SK-N-SH treated with all-trans-retinoic acid at 6 μM for 48 hours (cell line): Measurements from ENCODE around the gene TEX101.

ENCODE experiments used
- ATAC-seq: fragments of 200-7000 bp; cut with Tn5 transposase; 3 replicates; pipeline ENCODE4 v1.9.1; 2020; ENCODE audit warnings: mild to moderate bottlenecking, moderate library complexity
- ARNTL ChIP-seq: fragments of 450-650 bp; formaldehyde crosslinking; IDR thresholded peaks from 2 replicates; pipeline ENCODE4 v1.5.0; 2020; ENCODE audit warnings: low read depth, mild to moderate bottlenecking, moderate library complexity, borderline replicate concordance
- BACH2 ChIP-seq: fragments of 250-450 bp; sonication (Bioruptor Pico); IDR thresholded peaks from 2 replicates; pipeline ENCODE4 v1.9.0; 2021; ENCODE audit warnings: mild to moderate bottlenecking, borderline replicate concordance
- CREB5 ChIP-seq: fragments of 250-450 bp; sonication (Bioruptor Pico); IDR thresholded peaks from 2 replicates; pipeline ENCODE4 v1.5.1; 2020; ENCODE audit warnings: low read depth, mild to moderate bottlenecking, moderate library complexity
- CSDC2 ChIP-seq: fragments of 250-450 bp; sonication (Bioruptor Pico); IDR thresholded peaks from 2 replicates; pipeline ENCODE4 v1.5.0; 2020; ENCODE audit warnings: mild to moderate bottlenecking, moderate library complexity
- ESRRG ChIP-seq: fragments of 250-450 bp; sonication (Bioruptor Pico); IDR thresholded peaks from 2 replicates; pipeline ENCODE4 v1.6.1; 2021; ENCODE audit warnings: mild to moderate bottlenecking
- GLIS3 ChIP-seq: fragments of 250-450 bp; sonication (Bioruptor Pico); IDR thresholded peaks from 2 replicates; pipeline ENCODE4 v1.5.0; 2020; ENCODE audit warnings: mild to moderate bottlenecking, moderate library complexity
- ISL1 ChIP-seq: fragments of 250-450 bp; sonication (Bioruptor Pico); IDR thresholded peaks from 2 replicates; pipeline ENCODE4 v2.1.2; 2022; ENCODE audit warnings: mild to moderate bottlenecking, moderate library complexity
- OSR1 ChIP-seq: fragments of 250-450 bp; sonication (Bioruptor Pico); IDR thresholded peaks from 2 replicates; pipeline ENCODE4 v1.8.0; 2022; ENCODE audit warnings: moderate library complexity, mild to moderate bottlenecking, inconsistent platforms
- POU6F1 ChIP-seq: fragments of 250-450 bp; sonication (Bioruptor Pico); IDR thresholded peaks from 2 replicates; pipeline ENCODE4 v1.8.0; 2021; ENCODE audit warnings: low read depth, mild to moderate bottlenecking, moderate library complexity, borderline replicate concordance
- PPARA ChIP-seq: fragments of 250-450 bp; sonication (Bioruptor Pico); IDR thresholded peaks from 2 replicates; pipeline ENCODE4 v1.5.0; 2020; ENCODE audit warnings: mild to moderate bottlenecking, borderline replicate concordance
- RARB ChIP-seq: fragments of 250-450 bp; sonication (Bioruptor Pico); IDR thresholded peaks from 2 replicates; pipeline ENCODE4 v1.8.0; 2021; ENCODE audit warnings: mild to moderate bottlenecking, moderate library complexity
- SNAI2 ChIP-seq: fragments of 250-450 bp; sonication (Bioruptor Pico); IDR thresholded peaks from 2 replicates; pipeline ENCODE4 v1.5.0; 2020; ENCODE audit warnings: mild to moderate bottlenecking, moderate library complexity
- TCF4 ChIP-seq: fragments of 250-450 bp; sonication (Bioruptor Pico); IDR thresholded peaks from 2 replicates; pipeline ENCODE4 v1.8.0; 2021; ENCODE audit warnings: mild to moderate bottlenecking, moderate library complexity, borderline replicate concordance
- TOX ChIP-seq: fragments of 250-450 bp; sonication (Bioruptor Pico); IDR thresholded peaks from 2 replicates; pipeline ENCODE4 v1.8.0; 2021; ENCODE audit warnings: mild to moderate bottlenecking, moderate library complexity, borderline replicate concordance
- TSHZ2 ChIP-seq: fragments of 250-450 bp; sonication (Bioruptor Pico); IDR thresholded peaks from 2 replicates; pipeline ENCODE4 v1.5.0; 2020; ENCODE audit warnings: mild to moderate bottlenecking, moderate library complexity
- ZC3H10 ChIP-seq: fragments of 250-450 bp; sonication (Bioruptor Pico); IDR thresholded peaks from 2 replicates; pipeline ENCODE4 v1.5.1; 2021; ENCODE audit warnings: mild to moderate bottlenecking, moderate library complexity
- ZFP30 ChIP-seq: fragments of 450-650 bp; formaldehyde crosslinking; IDR thresholded peaks from 2 replicates; pipeline ENCODE4 v1.5.0; 2022; ENCODE audit warnings: mild to moderate bottlenecking, moderate library complexity
- ZNF565 ChIP-seq: fragments of 450-650 bp; formaldehyde crosslinking; conservative IDR thresholded peaks from 2 replicates; pipeline ENCODE4 v1.5.0; 2020; ENCODE audit warnings: low read depth, mild to moderate bottlenecking, moderate library complexity
- ZNF70 ChIP-seq: fragments of 450-650 bp; formaldehyde crosslinking; IDR thresholded peaks from 2 replicates; pipeline ENCODE4 v1.5.0; 2020; ENCODE audit warnings: mild to moderate bottlenecking, moderate library complexity
- ZNF8 ChIP-seq: fragments of 450-650 bp; formaldehyde crosslinking; IDR thresholded peaks from 2 replicates; pipeline ENCODE4 v1.5.0; 2020; ENCODE audit warnings: mild to moderate bottlenecking, moderate library complexity
- TF ChIP-seq, protein P1 (sequence below): fragments of 250-450 bp; sonication (Bioruptor Pico); IDR thresholded peaks from 2 replicates; pipeline ENCODE4 v1.5.1; 2021; ENCODE audit warnings: mild to moderate bottlenecking, moderate library complexity
- TF ChIP-seq, protein P2 (sequence below): fragments of 250-450 bp; sonication (Bioruptor Pico); IDR thresholded peaks from 2 replicates; pipeline ENCODE4 v1.8.0; 2020; ENCODE audit warnings: mild to moderate bottlenecking, moderate library complexity, borderline replicate concordance

Gene TEX101

DNA sequence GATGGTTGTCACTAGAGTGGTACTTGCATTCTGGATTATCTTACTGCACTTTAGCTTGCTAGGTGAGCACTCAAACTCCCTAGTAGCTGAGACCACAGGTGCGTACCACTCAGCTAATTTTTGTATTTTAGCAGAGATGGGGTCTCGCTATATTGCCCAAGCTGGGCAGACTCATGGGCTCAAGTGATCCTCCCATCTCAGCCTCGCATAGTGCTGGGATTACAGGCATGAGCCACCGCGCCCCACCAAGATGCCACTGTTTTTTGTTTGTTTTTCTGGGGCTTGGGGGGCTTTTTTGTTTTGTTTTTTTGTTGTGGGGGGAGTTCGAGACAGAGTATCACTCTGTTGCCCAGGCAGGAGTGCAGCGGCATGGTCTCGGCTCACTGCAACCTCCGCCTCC, 33.0 kb downstream of the TEX101 start:
- ATAC-seq: no peak
- TF ChIP-seq CREB5 (CRISPR knock-in tag) (no peak), ZNF8 (CRISPR knock-in tag) (no peak), POU6F1 (CRISPR knock-in tag) (no peak), TSHZ2 (no peak), ISL1 (CRISPR knock-in tag) (no peak), PPARA (CRISPR knock-in tag) (no peak), RARB (CRISPR knock-in tag) (no peak), ESRRG (CRISPR knock-in tag) (no peak), TCF4 (CRISPR knock-in tag) (no peak), ZC3H10 (no peak), TOX (CRISPR knock-in tag) (no peak), BACH2 (CRISPR knock-in tag) (no peak)
- TF ChIP-seq, protein P1, sequence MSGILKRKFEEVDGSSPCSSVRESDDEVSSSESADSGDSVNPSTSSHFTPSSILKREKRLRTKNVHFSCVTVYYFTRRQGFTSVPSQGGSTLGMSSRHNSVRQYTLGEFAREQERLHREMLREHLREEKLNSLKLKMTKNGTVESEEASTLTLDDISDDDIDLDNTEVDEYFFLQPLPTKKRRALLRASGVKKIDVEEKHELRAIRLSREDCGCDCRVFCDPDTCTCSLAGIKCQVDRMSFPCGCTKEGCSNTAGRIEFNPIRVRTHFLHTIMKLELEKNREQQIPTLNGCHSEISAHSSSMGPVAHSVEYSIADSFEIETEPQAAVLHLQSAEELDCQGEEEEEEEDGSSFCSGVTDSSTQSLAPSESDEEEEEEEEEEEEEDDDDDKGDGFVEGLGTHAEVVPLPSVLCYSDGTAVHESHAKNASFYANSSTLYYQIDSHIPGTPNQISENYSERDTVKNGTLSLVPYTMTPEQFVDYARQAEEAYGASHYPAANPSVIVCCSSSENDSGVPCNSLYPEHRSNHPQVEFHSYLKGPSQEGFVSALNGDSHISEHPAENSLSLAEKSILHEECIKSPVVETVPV (CRISPR knock-in tag): no peak

DNA sequence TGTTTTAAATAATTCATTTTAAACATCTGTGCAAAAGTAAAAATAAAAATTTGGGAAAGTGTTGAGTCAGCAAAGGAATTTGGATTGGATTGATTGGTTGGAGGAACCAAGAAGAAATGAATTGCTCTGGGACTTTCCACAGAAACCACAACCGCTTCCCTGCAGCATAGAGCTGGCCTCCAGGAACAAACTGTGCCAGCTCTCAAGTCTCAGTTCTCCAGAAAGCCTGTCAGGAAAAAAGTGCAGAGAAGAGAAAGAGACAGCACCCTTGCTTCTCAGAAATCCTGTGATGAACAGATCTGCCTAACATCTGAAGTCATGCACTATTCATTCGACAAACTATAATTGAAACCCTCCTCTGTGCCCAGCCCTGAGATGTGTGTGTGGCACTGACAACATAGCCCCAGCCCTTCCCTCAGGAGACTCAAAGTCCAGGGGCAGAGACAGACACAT, 35.9 kb downstream of the TEX101 start:
- ATAC-seq: no peak
- TF ChIP-seq SNAI2 (CRISPR knock-in tag): no peak
- TF ChIP-seq ZC3H10: no peak
- TF ChIP-seq OSR1 (CRISPR knock-in tag): no peak
- TF ChIP-seq TSHZ2: no peak
- TF ChIP-seq ESRRG (CRISPR knock-in tag): no peak
- TF ChIP-seq GLIS3 (CRISPR knock-in tag): no peak
- no peak for TF ChIP-seq PPARA (CRISPR knock-in tag)
- TF ChIP-seq, protein P2, sequence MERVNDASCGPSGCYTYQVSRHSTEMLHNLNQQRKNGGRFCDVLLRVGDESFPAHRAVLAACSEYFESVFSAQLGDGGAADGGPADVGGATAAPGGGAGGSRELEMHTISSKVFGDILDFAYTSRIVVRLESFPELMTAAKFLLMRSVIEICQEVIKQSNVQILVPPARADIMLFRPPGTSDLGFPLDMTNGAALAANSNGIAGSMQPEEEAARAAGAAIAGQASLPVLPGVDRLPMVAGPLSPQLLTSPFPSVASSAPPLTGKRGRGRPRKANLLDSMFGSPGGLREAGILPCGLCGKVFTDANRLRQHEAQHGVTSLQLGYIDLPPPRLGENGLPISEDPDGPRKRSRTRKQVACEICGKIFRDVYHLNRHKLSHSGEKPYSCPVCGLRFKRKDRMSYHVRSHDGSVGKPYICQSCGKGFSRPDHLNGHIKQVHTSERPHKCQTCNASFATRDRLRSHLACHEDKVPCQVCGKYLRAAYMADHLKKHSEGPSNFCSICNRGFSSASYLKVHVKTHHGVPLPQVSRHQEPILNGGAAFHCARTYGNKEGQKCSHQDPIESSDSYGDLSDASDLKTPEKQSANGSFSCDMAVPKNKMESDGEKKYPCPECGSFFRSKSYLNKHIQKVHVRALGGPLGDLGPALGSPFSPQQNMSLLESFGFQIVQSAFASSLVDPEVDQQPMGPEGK (CRISPR knock-in tag): no peak
- TF ChIP-seq CSDC2 (CRISPR knock-in tag): no peak
- TF ChIP-seq ZFP30 (CRISPR knock-in tag): no peak
- no peak for TF ChIP-seq ARNTL (CRISPR knock-in tag)
- TF ChIP-seq CREB5 (CRISPR knock-in tag): no peak
- no peak for TF ChIP-seq ZNF565 (CRISPR knock-in tag)
- TF ChIP-seq ZNF70 (CRISPR knock-in tag): no peak
- TF ChIP-seq RARB (CRISPR knock-in tag): no peak
- TF ChIP-seq, all 23 proteins: peak for 0
